Right lobe of liver (tissue), 6 donors: ENCODE results near the gene GADL1. TPM values are rescaled to one million over a fixed set of nuclear protein-coding genes. Genes with fewer than 3 reads are reported as not detected.
A peak's percentile ranks its signal among the peaks of the same experiment; 100 is the strongest.

ENCODE experiments used
- ATAC-seq, 4 donors: fragments of 200-7000 bp; cut with Tn5 transposase; one replicate each; pipeline ENCODE4 v1.9.1; 2020; ENCODE audit warnings: mild to moderate bottlenecking in 4 of 4, moderate library complexity in 4 of 4
- DNase-seq, 3 donors: peaks; one replicate each; pipeline ENCODE4 v3.0.0-alpha.2; 2020
- H3K27ac ChIP-seq, 3 donors: fragments of 200-600 bp; one replicate each; pipeline ENCODE4 v1.8.0; 2022
- H3K27me3 ChIP-seq, 2 donors: fragments of 200-600 bp; one replicate each; pipeline ENCODE4 v1.8.0; 2022
- H3K36me3 ChIP-seq, 4 donors: fragments of 200-600 bp; sonication (generic) in 1 of 4; one replicate each; pipeline versions ENCODE4 v1.5.1 to v1.8.0; 2017 to 2022; ENCODE audit warnings: control low read depth in 1 of 4
- H3K4me1 ChIP-seq, 4 donors: fragments of 200-600 bp; sonication (generic) in 1 of 4; one replicate each; pipeline versions ENCODE4 v1.5.1 to v1.8.0; 2017 to 2022; ENCODE audit warnings: control low read depth in 1 of 4
- H3K4me3 ChIP-seq, 3 donors: fragments of 200-600 bp; one replicate each; pipeline ENCODE4 v1.8.0; 2022
- H3K9me3 ChIP-seq, 4 donors: fragments of 200-600 bp; sonication (generic) in 1 of 4; one replicate each; pipeline versions ENCODE4 v1.5.1 to v1.8.0; 2017 to 2022; ENCODE audit warnings: control low read depth in 1 of 4
- POLR2A ChIP-seq: fragments of 450-650 bp; IDR thresholded peaks from one replicate; pipeline ENCODE4 v1.6.1; 2017; ENCODE audit warnings: antibody characterized with exemption, mild to moderate bottlenecking
- WGBS: methylation state at CpG from one replicate; pipeline ENCODE4 v1.1.6; 2018; ENCODE audit warnings: low coverage, low lambda C conversion rate; ENCODE audit not compliant: insufficient coverage; ENCODE audit errors: missing lambda C conversion rate; 5-methylcytosine and 5-hydroxymethylcytosine counted together
- intact Hi-C, 2 donors: fragments of 100-400 bp; cut with DNase I; formaldehyde crosslinking; loops; one replicate each; pipeline versions ENCODE4 v1.11.2 to v1.14.1; 2022
- total RNA-seq, 6 experiments: library from RNA; depleted of rRNA in 2 of 6; stranded (reverse); fragments of >200 nt in 2 of 6; fragmentation: NEBNext Ultra II Directional in 3 of 6; extraction: Animal tissue kit (Norgen Biotek cat#: 25700) in 3 of 6; gene quantifications; one replicate each; pipeline versions ENCODE4 v1.1.0 to v1.2.4, GENCODE V29; 2016 to 2023
- TF ChIP-seq, protein P1 (sequence below), 4 donors: fragments of 200-600 bp in 3 of 4; fragments of 450-650 bp in 1 of 4; IDR thresholded peaks; one replicate each; pipeline versions ENCODE4 v1.5.1 to v1.8.0; 2016 to 2022; ENCODE audit warnings: antibody characterized with exemption in 4 of 4, mild to moderate bottlenecking in 2 of 4
- donor health status: DM: no; HTN: yes; CAD: no.
- donor health status: DM: no; HTN: no; CAD: no.
- donor health status: DM: no; HTN: no; CAD: no.
- donor health status: DM: no; HTN: yes; CAD: no.
- donor health status: DM: no; HTN: yes; CAD: no.

GADL1 gene
- total RNA-seq, 6 experiments from 2014 or later = not detected

DNA sequence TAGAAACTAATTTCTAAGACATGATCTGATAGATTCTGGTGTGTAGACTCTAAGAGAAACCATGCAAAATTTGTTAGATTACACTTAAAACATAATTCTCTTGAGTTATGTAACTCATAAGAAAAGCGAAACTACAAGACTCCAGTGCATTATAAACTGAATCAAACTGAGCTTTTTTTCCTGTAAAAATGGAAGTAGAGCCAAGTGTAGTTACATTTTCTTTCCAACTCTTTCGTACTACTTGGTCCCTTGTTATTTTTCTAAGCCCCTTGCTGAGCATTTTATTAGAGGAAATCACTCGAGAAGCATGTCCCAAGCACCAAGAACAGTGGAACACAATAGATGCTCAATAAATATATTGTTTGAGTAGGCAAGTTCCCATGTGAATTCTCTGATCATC, 130.2 kb downstream of the GADL1 start:
- ATAC-seq (no peak), DNase-seq (no peak)
- TF ChIP-seq, protein P1, sequence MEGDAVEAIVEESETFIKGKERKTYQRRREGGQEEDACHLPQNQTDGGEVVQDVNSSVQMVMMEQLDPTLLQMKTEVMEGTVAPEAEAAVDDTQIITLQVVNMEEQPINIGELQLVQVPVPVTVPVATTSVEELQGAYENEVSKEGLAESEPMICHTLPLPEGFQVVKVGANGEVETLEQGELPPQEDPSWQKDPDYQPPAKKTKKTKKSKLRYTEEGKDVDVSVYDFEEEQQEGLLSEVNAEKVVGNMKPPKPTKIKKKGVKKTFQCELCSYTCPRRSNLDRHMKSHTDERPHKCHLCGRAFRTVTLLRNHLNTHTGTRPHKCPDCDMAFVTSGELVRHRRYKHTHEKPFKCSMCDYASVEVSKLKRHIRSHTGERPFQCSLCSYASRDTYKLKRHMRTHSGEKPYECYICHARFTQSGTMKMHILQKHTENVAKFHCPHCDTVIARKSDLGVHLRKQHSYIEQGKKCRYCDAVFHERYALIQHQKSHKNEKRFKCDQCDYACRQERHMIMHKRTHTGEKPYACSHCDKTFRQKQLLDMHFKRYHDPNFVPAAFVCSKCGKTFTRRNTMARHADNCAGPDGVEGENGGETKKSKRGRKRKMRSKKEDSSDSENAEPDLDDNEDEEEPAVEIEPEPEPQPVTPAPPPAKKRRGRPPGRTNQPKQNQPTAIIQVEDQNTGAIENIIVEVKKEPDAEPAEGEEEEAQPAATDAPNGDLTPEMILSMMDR (IDR thresholded peaks at IDR 0.05) = no peak
- TF ChIP-seq POLR2A = no peak
- H3K27ac ChIP-seq = no peak overlapping the region
- H3K9me3 ChIP-seq = no peaks in the 10 kb centered on the region
- no peaks in the 10 kb centered on the region for H3K27me3 ChIP-seq
- no peaks in the 10 kb centered on the region for H3K36me3 ChIP-seq
- no peak overlapping the region for H3K4me3 ChIP-seq
- intact Hi-C loops = loop anchor here in 1 of 2 donors (10.0 kb wide), 1 partner anchor 371 kb away; no protein-coding TSS in a partner anchor
- peaks cover 0 to 15% (median 4%) of the 10 kb centered on the region in 4 donors for H3K4me1 ChIP-seq
- 51% methylated on average over 3 of the region's 3 CpGs for WGBS

DNA sequence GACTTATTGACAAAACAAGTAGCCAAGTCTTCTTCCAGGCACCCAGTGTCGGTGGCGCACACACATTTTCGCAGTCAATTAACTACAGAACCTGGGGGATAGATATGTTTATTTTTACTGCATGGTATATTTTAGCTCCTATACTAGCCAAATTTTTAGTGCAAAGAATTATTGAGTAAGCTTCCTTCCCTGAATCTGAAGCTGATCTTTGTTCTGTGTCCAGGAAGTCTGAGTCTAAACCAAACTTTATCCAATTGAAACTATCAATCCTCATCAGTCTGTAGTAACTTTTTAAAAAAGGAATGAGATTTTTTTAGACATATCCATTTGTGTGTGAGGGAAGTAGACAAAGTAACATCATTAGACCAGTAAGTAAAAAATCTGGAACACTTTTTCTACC, 133.1 kb downstream of the GADL1 start:
- WGBS = 73% methylated on average over 3 of the region's 3 CpGs
- TF ChIP-seq, protein P1 (IDR thresholded peaks at IDR 0.05) = no peak
- no peak for TF ChIP-seq POLR2A
- ATAC-seq = peak; percentile 62 to 91 (median 74)
- intact Hi-C loops = loop anchor here in 1 of 2 donors (10.0 kb wide), 1 partner anchor 373 kb away; no protein-coding TSS in a partner anchor
- no peaks in the 10 kb centered on the region for H3K27me3 ChIP-seq
- no peak overlapping the region for H3K4me3 ChIP-seq
- H3K9me3 ChIP-seq = no peaks in the 10 kb centered on the region
- no peak for DNase-seq
- peak overlapping the region in 1 of 3 donors; percentile 13 for H3K27ac ChIP-seq
- no peaks in the 10 kb centered on the region for H3K36me3 ChIP-seq
- peaks cover 0 to 15% (median 4%) of the 10 kb centered on the region in 4 donors for H3K4me1 ChIP-seq

DNA sequence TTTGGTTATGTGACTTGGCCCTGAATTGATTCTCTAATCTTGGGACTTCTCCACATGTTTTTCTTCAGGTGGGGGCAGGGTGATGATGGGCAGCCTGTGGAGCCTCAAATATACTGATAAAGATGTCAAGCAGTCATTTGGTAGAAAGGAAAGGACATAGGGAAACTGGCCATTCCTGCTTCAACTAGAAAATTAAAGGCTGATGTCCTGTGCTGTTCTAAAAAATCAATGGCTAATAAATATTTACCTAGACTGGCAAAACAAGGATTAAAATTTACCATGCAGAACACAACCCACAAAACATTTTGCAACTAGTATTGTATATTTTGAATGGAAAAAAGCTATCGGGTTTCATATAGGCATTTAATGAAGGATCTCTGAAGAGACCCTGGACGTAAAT, 133.7 kb downstream of the GADL1 start:
- H3K9me3 ChIP-seq = no peaks in the 10 kb centered on the region
- WGBS = 84% methylated on average over 2 of the region's 2 CpGs
- peaks cover 0 to 15% (median 4%) of the 10 kb centered on the region in 4 donors for H3K4me1 ChIP-seq
- H3K4me3 ChIP-seq = no peak overlapping the region
- ATAC-seq (peak in 3 of 4 donors; percentile 64 to 77 (median 73)), DNase-seq (no peak)
- TF ChIP-seq POLR2A = no peak
- TF ChIP-seq, protein P1 (IDR thresholded peaks at IDR 0.05) = no peak
- intact Hi-C loops = loop anchor here in 1 of 2 donors (10.0 kb wide), 1 partner anchor 374 kb away; no protein-coding TSS in a partner anchor
- peak overlapping the region in 1 of 3 donors; percentile 13 for H3K27ac ChIP-seq
- H3K36me3 ChIP-seq = no peaks in the 10 kb centered on the region
- H3K27me3 ChIP-seq = no peaks in the 10 kb centered on the region

DNA sequence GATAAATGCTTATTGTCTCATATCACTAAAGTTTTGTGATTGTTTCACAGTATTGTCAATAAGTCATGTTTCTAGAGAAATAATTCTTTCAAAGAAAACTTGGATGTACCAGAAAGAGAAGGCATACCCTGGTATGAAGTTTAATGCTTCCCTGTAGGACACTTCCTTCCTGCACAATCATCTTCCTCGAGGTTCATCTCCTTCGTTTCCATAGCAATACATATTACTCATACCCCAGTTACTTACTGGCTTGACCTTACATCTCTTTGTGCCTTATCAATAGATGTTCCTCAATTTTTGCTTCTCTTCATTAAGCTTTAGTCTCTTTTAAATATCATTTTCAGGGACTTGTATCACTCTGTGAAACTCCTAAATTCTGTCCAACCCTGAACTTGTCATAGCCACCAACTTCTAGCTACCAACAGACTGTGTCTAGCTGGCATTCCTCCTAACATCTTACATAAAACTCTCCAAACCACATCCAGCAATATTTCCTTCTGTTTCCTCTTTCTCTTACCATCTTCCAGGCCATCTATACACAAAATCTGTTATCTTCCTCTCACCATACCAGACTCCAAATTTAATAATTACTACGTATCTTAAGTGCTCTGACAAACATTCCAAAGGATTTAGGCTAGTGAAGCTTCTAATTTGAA, 134.3 kb downstream of the GADL1 start:
- H3K36me3 ChIP-seq = no peaks in the 10 kb centered on the region
- no peak for ATAC-seq
- peaks cover 0 to 15% (median 4%) of the 10 kb centered on the region in 4 donors for H3K4me1 ChIP-seq
- no peaks in the 10 kb centered on the region for H3K27me3 ChIP-seq
- intact Hi-C loops = loop anchor here in 1 of 2 donors (10.0 kb wide), 1 partner anchor 375 kb away; no protein-coding TSS in a partner anchor
- no peak for DNase-seq
- H3K9me3 ChIP-seq = no peaks in the 10 kb centered on the region
- TF ChIP-seq, protein P1 (IDR thresholded peaks at IDR 0.05) = no peak
- TF ChIP-seq POLR2A = no peak
- H3K27ac ChIP-seq = no peak overlapping the region
- WGBS = 56% methylated on average over 3 of the region's 3 CpGs
- no peak overlapping the region for H3K4me3 ChIP-seq
